Lower lobe of right lung (tissue), 2 donors: ENCODE data around the gene IER3. TPM values are rescaled to one million over a fixed set of nuclear protein-coding genes. Genes with fewer than 3 reads are reported as not detected.
"Not testable (repeated sequence)": the region's sequence is repeated elsewhere in the genome, so short reads cannot be mapped to it uniquely, and the experiment has no call there.

Experiments
- ATAC-seq, 2 donors: fragments of 200-7000 bp; cut with Tn5 transposase; one replicate each; pipeline ENCODE4 v1.9.1; 2020 to 2022; ENCODE audit warnings: mild to moderate bottlenecking in 2 of 2, moderate library complexity in 2 of 2
- DNase-seq: peaks from one replicate; pipeline ENCODE4 v3.0.0-alpha.2; 2020
- H3K27ac ChIP-seq: fragments of 200-600 bp; one replicate; pipeline ENCODE4 v1.8.0; 2022
- H3K27me3 ChIP-seq: fragments of 200-600 bp; one replicate; pipeline ENCODE4 v1.8.0; 2022; ENCODE audit warnings: low read depth
- H3K36me3 ChIP-seq: fragments of 200-600 bp; one replicate; pipeline ENCODE4 v1.8.0; 2022; ENCODE audit warnings: mild to moderate bottlenecking
- H3K4me1 ChIP-seq: fragments of 200-600 bp; one replicate; pipeline ENCODE4 v1.8.0; 2022
- H3K4me3 ChIP-seq: fragments of 200-600 bp; one replicate; pipeline ENCODE4 v1.8.0; 2022; ENCODE audit warnings: mild to moderate bottlenecking
- H3K9me3 ChIP-seq: fragments of 200-600 bp; one replicate; pipeline ENCODE4 v1.8.0; 2022
- CTCF ChIP-seq: fragments of 200-600 bp; IDR thresholded peaks from one replicate; pipeline ENCODE4 v1.8.0; 2022; ENCODE audit warnings: antibody characterized with exemption, mild to moderate bottlenecking
- intact Hi-C: fragments of 100-400 bp; cut with DNase I; formaldehyde crosslinking; loops from one replicate; pipeline ENCODE4 v1.11.0; 2022
- total RNA-seq: library from RNA; stranded (reverse); fragmentation: NEBNext Ultra II Directional; extraction: Animal tissue kit (Norgen Biotek cat#: 25700); gene quantifications from one replicate; pipeline ENCODE4 v1.2.1, GENCODE V29; 2021
- donor health status: DM: no; HTN: yes; CAD: no; lungs with severe emphysema.

Gene IER3
- total RNA-seq, 1 donor from 2014 or later, result 18.0 TPM

GRCh38 chr6:30725713-30726505, 18.4 kb downstream of the IER3 start:
- no peaks in the 10 kb centered on the region for H3K27me3 ChIP-seq
- DNase-seq, result no peak
- H3K9me3 ChIP-seq, result no peaks in the 10 kb centered on the region
- H3K4me1 ChIP-seq, result peaks cover 29% of the 10 kb centered on the region
- no peak for ATAC-seq
- TF ChIP-seq CTCF, result no peak
- H3K4me3 ChIP-seq, result no peak overlapping the region
- intact Hi-C loops, result no loop called here
- H3K36me3 ChIP-seq, result peaks cover 92% of the 10 kb centered on the region
- no peak overlapping the region for H3K27ac ChIP-seq

GRCh38 chr6:30724906-30725667, 19.3 kb downstream of the IER3 start:
- intact Hi-C loops, result loop anchor here (5.0 kb wide), 1 partner anchor 48 kb away; no protein-coding TSS in a partner anchor
- Histone ChIP-seq H3K4me1 (peaks cover 24% of the 10 kb centered on the region), H3K9me3 (no peaks in the 10 kb centered on the region), H3K36me3 (peaks cover 83% of the 10 kb centered on the region), H3K27me3 (no peaks in the 10 kb centered on the region), H3K4me3 (no peak overlapping the region), H3K27ac (no peak overlapping the region)
- DNase-seq, result no peak
- TF ChIP-seq CTCF, result no peak
- no peak for ATAC-seq

GRCh38 chr6:30723843-30724741, 20.3 kb downstream of the IER3 start:
- H3K27me3 ChIP-seq, H3K9me3 ChIP-seq, H3K4me3 ChIP-seq, H3K27ac ChIP-seq, ATAC-seq: not testable (repeated sequence)
- intact Hi-C loops, result loop anchor here (5.0 kb wide), 1 partner anchor 47 kb away; no protein-coding TSS in a partner anchor
- DNase-seq, result peak; percentile 38
- H3K4me1 ChIP-seq, result peaks cover 31% of the 10 kb centered on the region
- peaks cover 73% of the 10 kb centered on the region for H3K36me3 ChIP-seq

GRCh38 chr6:30723159-30723842, 21.0 kb downstream of the IER3 start:
- H3K27me3 ChIP-seq, ATAC-seq, H3K27ac ChIP-seq, H3K9me3 ChIP-seq, H3K4me3 ChIP-seq: not testable (repeated sequence)
- Histone ChIP-seq H3K36me3 (peaks cover 65% of the 10 kb centered on the region), H3K4me1 (peaks cover 38% of the 10 kb centered on the region)
- intact Hi-C loops, result loop anchor here (5.0 kb wide), 1 partner anchor 46 kb away; no protein-coding TSS in a partner anchor
- peak; percentile 40 for DNase-seq

GRCh38 chr6:30722280-30723112, 21.9 kb downstream of the IER3 start:
- DNase-seq, result peak; percentile 86
- intact Hi-C loops, result loop anchor here (5.0 kb wide), 1 partner anchor 45 kb away; no protein-coding TSS in a partner anchor
- Histone ChIP-seq H3K9me3 (no peaks in the 10 kb centered on the region), H3K36me3 (peaks cover 57% of the 10 kb centered on the region), H3K27ac (peak overlapping the region; percentile 94), H3K4me3 (peak overlapping the region; percentile 93), H3K27me3 (no peaks in the 10 kb centered on the region), H3K4me1 (peaks cover 46% of the 10 kb centered on the region)
- TF ChIP-seq CTCF, result peak; percentile 97
- ATAC-seq, result peak; percentile 28 to 47

GRCh38 chr6:30722025-30722279, 22.4 kb downstream of the IER3 start:
- Histone ChIP-seq H3K27ac (peak overlapping the region; percentile 94), H3K36me3 (peaks cover 52% of the 10 kb centered on the region), H3K4me3 (peak overlapping the region; percentile 93), H3K4me1 (peaks cover 46% of the 10 kb centered on the region)
- H3K27me3 ChIP-seq, ATAC-seq, H3K9me3 ChIP-seq: not testable (repeated sequence)
- peak; percentile 69 for DNase-seq
- intact Hi-C loops, result loop anchor here (5.0 kb wide), 1 partner anchor 45 kb away; no protein-coding TSS in a partner anchor
